Measurements from ENCODE around the gene EPHA1. TPM values are rescaled to one million over a fixed set of nuclear protein-coding genes. Genes with fewer than 3 reads are reported as not detected.

Gene EPHA1
- polyA plus RNA-seq, 1 of the 3 experiments (the other 2 are of a cell fraction) = 0.49 TPM

DNA sequence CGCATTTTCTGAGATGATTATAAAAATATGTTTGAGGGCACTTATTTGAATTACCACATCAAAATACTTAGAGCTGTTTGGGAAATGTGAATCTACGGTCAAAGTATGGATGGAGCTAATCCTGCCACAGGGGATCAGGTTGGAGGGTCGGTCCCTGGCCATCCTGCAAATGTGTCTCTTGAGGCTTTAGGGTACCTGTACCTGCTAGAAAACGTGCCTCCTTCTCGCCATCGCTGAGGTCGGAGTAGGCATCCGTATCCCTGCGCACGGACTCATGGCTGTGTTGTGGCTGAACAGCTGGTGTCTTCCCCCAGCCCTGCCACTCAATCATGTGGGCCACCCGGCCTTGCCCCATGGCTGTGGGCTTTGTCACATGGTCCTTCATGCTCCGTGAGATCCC is 50.0 kb downstream of the EPHA1 start:
- Histone ChIP-seq H3K9me2 (no peaks in the 10 kb centered on the region), H3F3A (replicated peaks; ENCODE audit: insufficient read depth) (no peaks in the 10 kb centered on the region), H3K4me1 (ENCODE audit: control insufficient read depth in 1 of 2, insufficient read depth in 2 of 2, low read depth in 1 of 2, low read length in 1 of 2) (peaks cover 0 to 8% of the 10 kb centered on the region in 2 experiments; a peak in 1 of 4 replicates), H3K79me2 (ENCODE audit: insufficient read depth) (no peaks in the 10 kb centered on the region), H3K27me3 (ENCODE audit: insufficient read depth) (no peaks in the 10 kb centered on the region), H3K4me2 (no peak overlapping the region), H2AFZ (ENCODE audit: low read depth) (no peak overlapping the region), H4K20me1 (ENCODE audit: insufficient read depth) (no peaks in the 10 kb centered on the region), H3K9ac (no peak overlapping the region), H3K36me3 (replicated peaks in 1 of 2; ENCODE audit: control insufficient read depth in 1 of 2, insufficient read depth in 2 of 2, low read length in 1 of 2) (peaks cover 0 to 27% of the 10 kb centered on the region in 2 experiments), H3K4me3 (ENCODE audit: low read depth in 2 of 2, low read length in 1 of 2) (no peak overlapping the region), H3K27ac (ENCODE audit: low read depth in 2 of 2, low read length in 1 of 2) (no peak overlapping the region), H3K9me3 (no peaks in the 10 kb centered on the region)
- TF ChIP-seq MEF2A (IDR thresholded peaks at IDR 0.05; ENCODE audit: borderline replicate concordance, low read depth) (no peak), SMC3 (IDR thresholded peaks at IDR 0.05; ENCODE audit: low read depth, low read length) (no peak), CHD2 (IDR thresholded peaks at IDR 0.05; ENCODE audit: low read length, partially characterized antibody) (no peak), GABPA (IDR thresholded peaks at IDR 0.05; ENCODE audit: low read depth) (no peak)
- ChIA-PET POLR2A (no interaction called here), CTCF (interaction anchor here (0.7 to 1.8 kb wide), 4 partner anchors 21 to 143 kb away, joined by 3 to 4 read pairs (median 3); partner anchors contain the start of gene CASP2)
- no peak for DNase-seq
- 76% methylated on average over 12 of the region's 12 CpGs for WGBS (ENCODE audit: low lambda C conversion rate)

DNA sequence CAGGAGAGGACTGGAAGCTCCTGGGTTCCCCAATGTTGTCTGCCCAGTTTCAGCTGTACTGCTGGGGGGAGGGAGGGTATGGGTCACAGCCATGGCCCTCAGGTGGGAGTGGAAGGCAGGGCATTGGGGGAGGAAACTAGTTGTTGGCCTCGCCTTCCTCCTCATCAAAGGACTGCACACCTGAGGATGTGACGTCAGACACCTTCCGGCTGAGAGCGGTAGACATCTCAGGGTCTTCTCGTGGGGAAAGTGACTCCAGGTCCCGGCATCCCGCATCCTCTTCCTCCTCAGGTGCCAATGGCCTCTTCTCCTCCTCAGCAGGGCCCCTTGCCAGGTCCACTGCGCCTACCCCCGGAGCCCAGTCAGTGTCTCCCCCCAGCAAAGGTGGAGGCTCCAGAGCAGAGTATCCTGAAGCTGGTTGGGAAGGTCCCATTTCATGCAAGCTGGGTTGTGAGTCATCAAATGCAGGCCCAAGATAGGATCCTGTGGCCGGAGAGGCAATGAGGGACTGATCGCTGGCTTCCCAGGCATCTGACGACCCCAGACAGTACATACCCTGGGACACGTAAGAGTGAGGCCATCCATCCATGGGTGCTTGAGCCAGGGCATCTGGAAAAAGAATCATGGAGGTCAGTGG is 52.1 kb downstream of the EPHA1 start:
- CTCF ChIA-PET = interaction anchor here (0.9 to 2.0 kb wide), 3 partner anchors 24 to 822 kb away, joined by 3 to 6 read pairs (median 4); no protein-coding TSS in a partner anchor
- WGBS (ENCODE audit: low lambda C conversion rate) = 80% methylated on average over 10 of the region's 13 CpGs

More for the DNA sequence above, 52.1 kb downstream of the EPHA1 start:
- POLR2A ChIA-PET = interaction anchor here (1.6 kb wide), 1 partner anchor 8 kb away, joined by 3 read pairs; no protein-coding TSS in a partner anchor
- Histone ChIP-seq H3K9ac (no peak overlapping the region), H3K79me2 (ENCODE audit: insufficient read depth) (no peaks in the 10 kb centered on the region), H3F3A (replicated peaks; ENCODE audit: insufficient read depth) (no peaks in the 10 kb centered on the region), H3K4me2 (no peak overlapping the region), H3K9me2 (no peaks in the 10 kb centered on the region), H3K27ac (ENCODE audit: low read depth in 2 of 2, low read length in 1 of 2) (no peak overlapping the region), H3K27me3 (ENCODE audit: insufficient read depth) (no peaks in the 10 kb centered on the region), H2AFZ (ENCODE audit: low read depth) (no peak overlapping the region), H4K20me1 (ENCODE audit: insufficient read depth) (no peaks in the 10 kb centered on the region), H3K9me3 (no peaks in the 10 kb centered on the region), H3K4me3 (ENCODE audit: low read depth in 2 of 2, low read length in 1 of 2) (no peak overlapping the region), H3K36me3 (replicated peaks in 1 of 2; ENCODE audit: control insufficient read depth in 1 of 2, insufficient read depth in 2 of 2, low read length in 1 of 2) (peaks cover 0 to 27% of the 10 kb centered on the region in 2 experiments), H3K4me1 (ENCODE audit: control insufficient read depth in 1 of 2, insufficient read depth in 2 of 2, low read depth in 1 of 2, low read length in 1 of 2) (no peaks in the 10 kb centered on the region; a peak in 1 of 4 replicates)
- DNase-seq = no peak
- TF ChIP-seq, protein P1, sequence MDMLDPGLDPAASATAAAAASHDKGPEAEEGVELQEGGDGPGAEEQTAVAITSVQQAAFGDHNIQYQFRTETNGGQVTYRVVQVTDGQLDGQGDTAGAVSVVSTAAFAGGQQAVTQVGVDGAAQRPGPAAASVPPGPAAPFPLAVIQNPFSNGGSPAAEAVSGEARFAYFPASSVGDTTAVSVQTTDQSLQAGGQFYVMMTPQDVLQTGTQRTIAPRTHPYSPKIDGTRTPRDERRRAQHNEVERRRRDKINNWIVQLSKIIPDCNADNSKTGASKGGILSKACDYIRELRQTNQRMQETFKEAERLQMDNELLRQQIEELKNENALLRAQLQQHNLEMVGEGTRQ (IDR thresholded peaks at IDR 0.05; ENCODE audit: borderline replicate concordance, low read depth, low read length) = no peak
- TF ChIP-seq CHD2 (IDR thresholded peaks at IDR 0.05; ENCODE audit: low read length, partially characterized antibody) (no peak), SIN3A (IDR thresholded peaks at IDR 0.05; ENCODE audit: borderline replicate concordance, low read depth, low read length) (no peak), JUND (IDR thresholded peaks at IDR 0.05) (no peak), SMC3 (IDR thresholded peaks at IDR 0.05; ENCODE audit: low read depth, low read length) (no peak), ELF1 (IDR thresholded peaks at IDR 0.05) (no peak)
- TF ChIP-seq, protein P2, sequence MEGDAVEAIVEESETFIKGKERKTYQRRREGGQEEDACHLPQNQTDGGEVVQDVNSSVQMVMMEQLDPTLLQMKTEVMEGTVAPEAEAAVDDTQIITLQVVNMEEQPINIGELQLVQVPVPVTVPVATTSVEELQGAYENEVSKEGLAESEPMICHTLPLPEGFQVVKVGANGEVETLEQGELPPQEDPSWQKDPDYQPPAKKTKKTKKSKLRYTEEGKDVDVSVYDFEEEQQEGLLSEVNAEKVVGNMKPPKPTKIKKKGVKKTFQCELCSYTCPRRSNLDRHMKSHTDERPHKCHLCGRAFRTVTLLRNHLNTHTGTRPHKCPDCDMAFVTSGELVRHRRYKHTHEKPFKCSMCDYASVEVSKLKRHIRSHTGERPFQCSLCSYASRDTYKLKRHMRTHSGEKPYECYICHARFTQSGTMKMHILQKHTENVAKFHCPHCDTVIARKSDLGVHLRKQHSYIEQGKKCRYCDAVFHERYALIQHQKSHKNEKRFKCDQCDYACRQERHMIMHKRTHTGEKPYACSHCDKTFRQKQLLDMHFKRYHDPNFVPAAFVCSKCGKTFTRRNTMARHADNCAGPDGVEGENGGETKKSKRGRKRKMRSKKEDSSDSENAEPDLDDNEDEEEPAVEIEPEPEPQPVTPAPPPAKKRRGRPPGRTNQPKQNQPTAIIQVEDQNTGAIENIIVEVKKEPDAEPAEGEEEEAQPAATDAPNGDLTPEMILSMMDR (IDR thresholded peaks at IDR 0.05) = no peak
- TF ChIP-seq, protein P3, sequence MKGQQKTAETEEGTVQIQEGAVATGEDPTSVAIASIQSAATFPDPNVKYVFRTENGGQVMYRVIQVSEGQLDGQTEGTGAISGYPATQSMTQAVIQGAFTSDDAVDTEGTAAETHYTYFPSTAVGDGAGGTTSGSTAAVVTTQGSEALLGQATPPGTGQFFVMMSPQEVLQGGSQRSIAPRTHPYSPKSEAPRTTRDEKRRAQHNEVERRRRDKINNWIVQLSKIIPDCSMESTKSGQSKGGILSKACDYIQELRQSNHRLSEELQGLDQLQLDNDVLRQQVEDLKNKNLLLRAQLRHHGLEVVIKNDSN (IDR thresholded peaks at IDR 0.05; ENCODE audit: borderline replicate concordance, low read depth) = no peak
